OCI-LY1 (cell line): ENCODE measurements around the gene BTRC.

Experiments
- CTCF ChIP-seq: fragments of 200-600 bp; sonication (generic), shearing (Covaris generic); IDR thresholded peaks from 2 replicates; pipeline ENCODE4 v1.5.1; 2017; ENCODE audit warnings: mild to moderate bottlenecking, antibody characterized with exemption, low read length, moderate library complexity, mixed read lengths
- EZH2 ChIP-seq: fragments of 200-600 bp; sonication (generic), shearing (Covaris generic); IDR thresholded peaks from 2 replicates; pipeline ENCODE4 v1.8.0; 2017; ENCODE audit warnings: borderline replicate concordance, mixed run types, mild to moderate bottlenecking, antibody characterized with exemption, low read length, moderate library complexity, mixed read lengths

- TF ChIP-seq CTCF, result no peak
- TF ChIP-seq EZH2, result no peak
These were observed 197.0 kb downstream of the BTRC start for GRCh38 chr10:101550965-101551364.
